Forelimb muscle (tissue), 1 donor: ENCODE data around the gene SEMA4A. TPM values are rescaled to one million over a fixed set of nuclear protein-coding genes. Genes with fewer than 3 reads are reported as not detected.
A peak's percentile ranks its signal among the peaks of the same experiment; 100 is the strongest.
"Not testable (repeated sequence)": the region's sequence is repeated elsewhere in the genome, so short reads cannot be mapped to it uniquely, and the experiment has no call there.

Source experiments
- DNase-seq: peaks from one replicate; pipeline ENCODE4 v3.0.0-alpha.2; 2013; ENCODE audit warnings: low read depth
- polyA plus RNA-seq: library from polyadenylated mRNA; unstranded; fragments of 120-200 nt; gene quantifications from one replicate; pipeline ENCODE4 v1.2.1, GENCODE V29; 2013; ENCODE audit not compliant: insufficient read length

SEMA4A gene
- polyA plus RNA-seq, 1 donor, result 3.0 TPM

DNA sequence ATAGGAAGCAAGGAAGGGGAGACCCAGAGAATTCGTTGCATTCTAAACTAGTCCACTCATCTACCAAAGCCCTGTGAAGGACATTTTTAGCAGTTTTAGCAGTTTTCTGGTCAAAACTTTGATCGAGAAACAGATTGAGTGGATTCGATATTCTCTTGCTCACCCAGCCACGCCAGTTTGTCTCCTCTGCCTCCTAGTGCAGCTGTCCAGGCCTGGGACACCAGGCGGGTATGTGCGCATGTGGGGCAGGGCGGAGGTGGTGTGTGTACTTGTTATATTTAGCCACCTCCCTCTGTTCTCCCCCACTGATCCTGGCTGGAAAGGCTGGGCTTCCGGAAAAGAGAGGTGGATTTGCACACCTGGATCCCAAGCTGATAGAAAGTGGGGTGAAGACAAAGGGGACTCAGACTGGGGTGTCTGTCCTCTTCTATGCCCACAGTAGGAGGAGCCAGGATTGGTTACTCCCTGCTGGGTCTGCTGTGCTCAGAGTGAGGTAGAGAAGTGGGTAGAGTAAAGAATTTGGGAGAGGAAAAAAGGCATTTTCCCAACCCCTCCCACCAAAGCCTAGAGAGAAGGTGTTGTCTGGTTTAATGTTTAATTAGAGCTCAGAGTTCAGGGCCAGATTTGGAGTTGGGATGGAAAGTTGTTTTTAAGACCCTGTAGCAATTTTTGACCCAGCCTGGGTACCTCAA lies 35.1 kb upstream of the SEMA4A start:
- DNase-seq, result no peak

DNA sequence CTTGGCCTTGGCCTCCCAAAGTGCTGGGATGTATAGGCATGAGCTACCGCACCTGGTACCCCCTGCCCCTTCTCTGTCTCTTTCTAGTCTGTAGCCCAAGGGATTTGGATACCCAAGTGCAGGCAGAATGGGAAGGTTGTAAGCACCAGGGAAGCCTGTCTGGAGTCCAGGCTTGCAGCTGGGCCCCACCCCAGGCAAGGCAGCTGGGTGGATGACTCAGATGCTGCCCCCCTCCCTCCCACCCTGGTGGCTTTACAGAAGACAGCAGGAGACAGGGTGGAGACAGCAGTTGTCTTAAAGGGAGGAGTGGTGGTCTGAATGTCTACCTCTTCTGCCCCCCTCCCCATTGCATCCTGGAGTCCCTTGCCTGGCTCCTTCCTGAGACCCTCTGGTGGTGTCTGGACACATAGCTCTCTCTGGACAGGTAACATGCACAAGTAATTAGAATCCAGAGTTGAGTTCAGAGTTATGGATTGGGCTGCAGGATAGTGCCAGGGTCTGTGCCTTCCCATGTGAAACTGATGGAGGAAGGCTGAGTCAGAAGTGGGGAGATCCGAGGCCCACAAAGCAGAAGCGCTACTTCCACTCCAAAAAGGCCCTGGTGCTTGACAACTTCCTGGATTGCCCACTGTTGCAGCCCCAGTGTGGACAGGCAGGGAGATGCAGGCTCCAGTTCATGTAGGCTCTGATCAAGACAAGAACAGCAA lies 33.7 kb upstream of the SEMA4A start:
- DNase-seq, result no peak

DNA sequence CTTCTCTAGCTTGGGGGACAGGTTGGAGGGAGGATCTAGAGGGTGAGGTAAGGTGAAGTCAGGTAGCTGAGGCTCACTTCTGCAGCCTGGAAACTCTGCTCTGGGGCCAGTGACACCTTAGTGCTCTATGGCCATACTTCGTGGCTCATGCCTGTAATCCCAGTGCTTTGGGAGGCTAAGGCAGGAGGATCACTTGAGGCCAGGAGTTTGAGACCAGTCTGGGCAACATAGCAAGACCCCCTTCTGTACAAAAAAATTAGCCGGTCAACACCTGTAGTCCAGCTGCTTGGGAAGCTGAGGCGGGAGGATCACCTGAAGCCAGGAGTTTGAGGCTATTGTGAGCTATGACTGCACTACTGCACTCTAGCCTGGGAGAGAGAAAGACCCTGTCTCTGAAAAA lies 33.1 kb upstream of the SEMA4A start:
- no peak for DNase-seq

DNA sequence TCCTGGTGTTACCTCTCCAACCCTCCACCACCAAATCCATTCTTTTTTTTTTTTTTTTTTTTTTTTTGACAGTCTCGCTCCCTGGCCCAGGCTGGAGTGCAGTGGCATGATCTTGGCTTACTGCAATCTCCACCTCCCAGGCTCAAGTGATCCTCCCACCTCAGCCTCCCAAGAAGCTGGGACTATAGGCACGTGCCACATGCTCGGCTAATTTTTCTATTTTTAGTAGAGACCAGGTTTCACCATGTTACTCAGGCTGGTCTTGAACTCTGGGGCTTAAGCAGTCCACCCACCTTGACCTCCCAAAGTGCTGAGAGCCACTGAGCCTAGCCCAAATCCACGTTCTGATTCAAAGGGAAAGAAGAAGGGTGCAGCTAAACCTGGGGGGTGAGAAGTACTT lies 32.4 kb upstream of the SEMA4A start:
- DNase-seq, result not testable (repeated sequence)

DNA sequence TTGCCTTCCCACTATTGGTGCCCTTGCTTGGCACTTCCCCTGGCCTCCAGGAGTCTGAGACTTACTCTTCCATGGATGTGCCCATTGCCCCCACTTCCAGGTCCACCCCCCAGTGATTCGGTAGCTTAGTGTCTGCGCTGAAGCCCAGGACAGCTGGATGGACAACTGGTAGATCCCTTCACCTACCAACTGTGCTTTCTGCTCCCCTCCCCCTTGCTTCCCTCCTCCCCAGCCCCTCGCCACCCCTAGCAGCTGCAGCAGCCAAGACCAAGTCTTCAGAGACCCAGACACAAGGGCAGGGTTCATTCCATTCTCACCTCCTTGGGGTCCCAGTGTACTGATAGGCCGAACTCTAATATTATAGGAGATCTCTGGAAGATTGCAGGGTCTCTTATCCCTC lies 31.9 kb upstream of the SEMA4A start:
- no peak for DNase-seq

DNA sequence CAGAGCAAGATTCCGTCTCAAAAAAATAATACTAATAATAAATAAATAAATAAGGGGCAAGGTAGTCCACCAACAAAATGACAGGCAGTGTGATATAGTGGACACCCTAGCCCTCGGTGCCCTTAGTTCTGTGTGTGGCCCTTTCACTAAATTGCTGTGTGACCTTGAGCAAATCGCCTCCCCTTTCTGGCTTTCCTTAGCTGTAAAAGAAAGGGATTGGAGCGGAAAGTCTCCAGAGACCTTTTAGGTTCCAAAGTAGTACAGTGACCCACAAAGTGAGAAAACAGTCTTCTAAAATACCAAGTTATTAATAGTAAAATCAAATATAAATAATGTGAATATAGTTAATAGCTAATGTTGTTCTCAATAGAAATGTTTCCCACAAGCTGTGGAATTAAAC lies 31.3 kb upstream of the SEMA4A start:
- DNase-seq, result no peak

DNA sequence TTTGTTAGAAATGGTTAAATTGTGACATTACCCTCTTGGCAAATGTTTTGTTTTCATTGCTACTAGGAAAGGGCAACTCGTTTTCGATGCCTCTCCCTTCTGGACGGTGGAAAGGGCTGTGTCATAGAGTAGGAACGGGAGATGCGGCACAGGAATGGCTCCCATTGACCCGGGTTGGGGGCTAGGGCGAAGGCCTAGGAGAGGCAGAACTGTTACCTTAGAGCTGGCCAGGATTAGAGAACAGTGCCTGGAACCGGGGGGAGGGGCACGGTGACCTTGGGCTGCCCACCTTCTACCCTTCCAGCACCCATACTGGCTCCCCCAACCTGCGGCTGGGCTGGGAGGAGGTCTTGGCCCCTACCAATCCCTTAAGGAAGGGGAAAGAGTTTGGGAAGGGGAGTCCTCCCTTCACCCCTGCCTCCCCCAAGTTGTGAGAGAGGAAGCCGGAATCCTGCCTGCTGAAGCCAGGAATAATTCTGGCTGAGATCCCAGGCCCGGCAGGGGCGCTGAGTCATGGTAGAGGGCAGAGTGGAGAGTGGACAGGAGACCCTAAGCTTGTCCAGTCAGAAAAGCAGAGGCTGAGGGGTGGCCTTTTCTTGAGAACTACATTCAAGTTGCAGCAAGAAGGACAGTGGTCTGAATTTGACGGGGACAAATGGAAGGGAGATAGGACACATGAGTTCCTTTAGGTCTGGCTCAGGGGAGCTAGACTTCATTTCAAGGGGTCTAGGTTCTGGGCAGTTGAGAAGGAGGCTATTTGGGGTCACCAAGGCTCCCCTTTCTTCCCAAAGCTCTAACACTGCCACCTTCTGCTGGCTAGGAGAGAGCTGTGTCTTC lies 30.6 kb upstream of the SEMA4A start:
- DNase-seq, result no peak

DNA sequence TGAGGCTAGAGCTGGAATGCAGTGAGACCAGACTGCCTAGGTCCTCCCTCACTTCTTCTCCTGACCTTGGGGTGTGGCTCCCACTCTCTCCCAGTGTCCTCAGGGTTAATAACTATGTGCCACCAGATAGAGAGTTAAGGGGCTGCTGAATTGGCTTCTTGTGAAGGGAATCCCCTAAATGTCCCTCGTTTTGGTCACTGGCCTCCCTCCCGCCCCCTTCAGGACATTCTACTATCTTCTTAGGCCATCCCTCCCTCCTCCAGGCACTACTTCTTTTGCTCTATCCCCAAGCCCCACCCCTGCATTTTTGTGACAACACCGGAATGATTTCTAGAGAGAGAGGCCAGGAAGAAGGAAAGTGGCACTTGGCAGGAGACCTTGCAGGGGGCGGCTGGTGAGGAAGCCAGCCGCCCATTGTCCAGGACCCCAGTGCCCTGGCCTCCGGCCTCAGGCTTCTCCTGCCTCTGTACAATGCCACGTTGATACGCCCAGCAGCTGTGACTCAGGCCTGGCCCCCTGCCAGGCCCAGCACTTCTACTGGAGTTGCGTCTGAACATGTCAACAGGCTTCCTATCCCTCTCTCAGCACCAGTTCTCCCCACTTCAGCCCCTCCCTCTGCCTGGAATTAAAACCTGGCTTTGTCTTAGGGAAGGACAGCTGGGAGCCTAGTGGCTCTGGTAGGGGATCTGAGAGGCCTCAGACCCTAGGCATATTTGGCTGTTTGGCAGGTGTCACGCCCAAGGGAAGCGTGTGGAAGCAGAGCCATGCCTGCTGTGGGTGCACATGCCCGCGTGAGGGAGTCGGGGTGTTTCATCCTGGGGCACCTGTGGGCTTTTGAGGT lies 29.8 kb upstream of the SEMA4A start:
- DNase-seq, result peak; percentile 94

DNA sequence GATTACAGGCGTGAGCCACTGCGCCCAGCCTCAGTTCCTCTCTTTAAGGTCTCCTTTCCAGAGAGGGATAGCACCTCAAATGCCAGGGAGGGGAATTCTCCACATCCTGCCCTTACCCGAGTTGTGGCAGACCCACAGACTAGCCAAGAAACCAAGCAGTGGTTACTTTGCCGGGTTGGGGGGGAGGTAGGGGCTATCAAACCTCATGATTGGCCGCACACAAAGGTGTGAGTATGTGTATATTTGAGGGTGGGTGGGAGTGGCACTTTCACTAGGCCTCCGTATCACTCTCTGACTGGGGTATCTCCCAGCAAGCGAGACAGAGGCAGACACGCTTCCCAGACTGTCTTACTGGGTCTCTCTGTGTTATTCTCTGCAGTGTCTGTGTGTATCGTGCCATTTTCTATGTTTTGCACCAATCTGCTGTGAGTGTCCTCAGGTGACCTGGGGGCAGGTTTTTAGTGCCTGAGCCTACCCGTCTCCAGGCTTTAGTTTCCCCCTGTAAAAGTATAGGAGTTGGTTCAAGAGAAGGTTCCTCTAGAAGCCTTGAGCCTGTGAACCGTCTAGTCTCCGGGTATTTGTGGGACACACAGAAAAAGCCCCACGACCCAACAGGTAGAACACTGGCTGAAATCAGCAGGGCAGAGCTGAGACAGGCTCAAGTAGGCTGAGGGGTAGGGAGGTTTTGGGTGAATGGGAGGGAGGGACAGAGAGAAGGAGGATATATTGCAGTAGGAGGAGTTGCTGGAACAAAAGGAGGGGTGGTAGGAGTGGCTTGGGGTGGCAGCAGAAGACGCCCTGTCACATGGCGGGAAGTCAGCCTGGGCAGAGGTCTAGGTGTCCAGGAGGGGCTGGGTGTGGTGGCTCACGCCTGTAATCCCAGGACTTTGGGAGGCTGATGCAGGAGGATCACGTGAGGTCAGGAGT lies 28.6 kb upstream of the SEMA4A start:
- DNase-seq, result no peak

DNA sequence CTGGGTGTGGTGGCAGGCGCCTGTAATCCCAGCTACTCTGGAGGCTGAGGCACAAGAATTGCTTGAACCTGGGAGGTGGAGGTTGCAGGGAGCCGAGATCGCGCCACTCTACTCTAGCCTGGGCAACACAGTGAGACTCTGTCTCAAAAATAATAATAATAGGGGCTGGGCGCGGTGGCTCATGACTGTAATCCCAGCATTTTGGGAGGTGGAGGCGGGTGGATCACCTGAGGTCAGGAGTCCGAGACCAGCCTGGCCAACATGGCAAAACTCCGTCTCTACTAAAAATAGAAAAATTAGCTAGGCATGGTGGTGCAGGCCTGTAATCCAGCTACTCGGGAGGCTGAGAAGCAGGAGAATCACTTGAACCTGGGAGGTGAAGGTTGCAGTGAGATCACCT lies 27.8 kb upstream of the SEMA4A start:
- not testable (repeated sequence) for DNase-seq

DNA sequence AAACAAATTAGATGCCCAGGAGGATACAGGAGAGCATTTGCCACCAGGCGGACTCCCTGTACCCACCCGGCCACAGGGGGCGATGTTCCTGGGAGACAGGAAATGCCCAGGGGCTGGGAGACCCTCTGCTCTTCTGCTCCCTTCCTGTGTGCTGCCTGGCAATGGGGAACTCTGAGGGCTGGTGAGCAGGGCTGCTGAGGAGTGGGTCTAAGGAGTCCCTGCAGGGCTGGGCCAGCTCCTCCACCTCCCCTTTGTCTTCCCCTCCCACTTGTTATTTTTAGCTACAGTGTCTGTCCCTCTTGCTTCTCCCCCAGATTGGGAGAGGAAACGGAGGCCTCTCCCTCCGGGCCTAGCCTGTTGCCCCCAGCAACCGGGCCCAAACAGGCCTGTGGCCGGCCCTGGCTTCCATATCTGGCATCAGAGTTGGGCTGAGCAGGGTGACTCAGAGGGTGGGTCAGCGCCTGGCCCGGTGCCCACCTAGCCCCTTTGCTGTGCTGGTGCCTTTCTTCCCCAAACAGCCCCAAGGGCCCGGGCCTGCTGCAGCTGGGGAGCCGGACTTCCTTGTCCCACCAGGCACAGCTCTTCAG lies 27.2 kb upstream of the SEMA4A start:
- no peak for DNase-seq

DNA sequence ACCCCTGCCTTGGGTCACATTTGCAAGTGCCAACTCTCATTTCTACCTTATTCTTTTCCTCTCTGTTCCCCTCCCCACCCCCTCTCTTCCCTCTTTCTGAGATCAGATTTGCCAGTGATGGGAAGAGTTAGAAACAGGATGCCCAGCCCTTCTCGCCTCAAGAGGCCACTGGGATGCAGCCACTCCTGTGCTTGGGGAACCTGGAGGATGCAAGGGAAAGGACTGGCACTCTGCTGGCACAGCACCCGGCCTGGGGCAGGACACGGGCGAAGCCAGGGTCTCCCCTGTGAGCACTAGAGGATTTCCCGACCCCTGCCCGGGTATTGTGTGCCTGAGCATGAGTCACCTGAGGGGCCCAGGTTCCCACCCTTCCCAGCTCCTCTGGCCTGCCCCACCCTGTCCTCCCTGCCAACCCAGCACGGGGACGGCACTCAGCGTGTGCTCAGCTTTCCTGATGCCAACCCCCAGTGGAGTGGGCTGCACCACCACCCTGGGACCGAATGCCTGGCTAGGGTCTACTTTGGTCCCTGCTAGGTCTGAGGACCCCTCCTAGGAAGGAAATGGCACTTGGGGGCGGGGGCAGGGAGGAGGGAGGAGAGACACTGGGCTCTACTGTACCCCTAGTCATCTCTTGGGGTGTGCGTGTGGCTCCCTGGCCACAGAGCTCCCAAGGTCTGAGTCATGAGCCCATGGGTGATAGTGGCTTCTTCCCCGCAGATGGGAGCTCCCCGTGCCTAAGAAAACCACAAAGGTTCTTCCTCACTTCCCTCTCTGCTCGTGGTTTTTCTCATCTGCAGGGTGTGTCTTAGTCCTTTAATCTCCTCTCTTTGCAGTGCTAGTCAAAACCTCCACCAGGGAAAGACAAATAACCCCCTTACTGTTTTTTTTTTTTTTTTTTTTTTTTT lies 26.5 kb upstream of the SEMA4A start:
- DNase-seq, result no peak

DNA sequence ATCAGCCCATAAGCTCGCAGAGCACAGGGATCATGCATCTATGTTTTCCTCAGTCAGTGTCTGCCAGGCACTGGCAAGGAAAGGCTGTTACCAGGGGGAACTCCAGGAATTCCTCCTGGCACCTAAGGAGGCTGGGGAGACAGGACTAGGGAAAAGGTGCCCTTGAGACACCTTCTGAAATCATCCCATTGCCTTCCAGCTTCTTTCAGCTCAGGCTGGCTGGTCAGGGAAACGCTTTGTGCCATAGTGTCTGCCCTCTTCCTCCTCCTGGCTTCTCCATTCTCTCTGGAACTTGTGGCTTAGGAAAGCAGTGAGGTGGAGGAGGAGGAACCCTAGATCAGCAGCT lies 25.1 kb upstream of the SEMA4A start:
- DNase-seq, result no peak

DNA sequence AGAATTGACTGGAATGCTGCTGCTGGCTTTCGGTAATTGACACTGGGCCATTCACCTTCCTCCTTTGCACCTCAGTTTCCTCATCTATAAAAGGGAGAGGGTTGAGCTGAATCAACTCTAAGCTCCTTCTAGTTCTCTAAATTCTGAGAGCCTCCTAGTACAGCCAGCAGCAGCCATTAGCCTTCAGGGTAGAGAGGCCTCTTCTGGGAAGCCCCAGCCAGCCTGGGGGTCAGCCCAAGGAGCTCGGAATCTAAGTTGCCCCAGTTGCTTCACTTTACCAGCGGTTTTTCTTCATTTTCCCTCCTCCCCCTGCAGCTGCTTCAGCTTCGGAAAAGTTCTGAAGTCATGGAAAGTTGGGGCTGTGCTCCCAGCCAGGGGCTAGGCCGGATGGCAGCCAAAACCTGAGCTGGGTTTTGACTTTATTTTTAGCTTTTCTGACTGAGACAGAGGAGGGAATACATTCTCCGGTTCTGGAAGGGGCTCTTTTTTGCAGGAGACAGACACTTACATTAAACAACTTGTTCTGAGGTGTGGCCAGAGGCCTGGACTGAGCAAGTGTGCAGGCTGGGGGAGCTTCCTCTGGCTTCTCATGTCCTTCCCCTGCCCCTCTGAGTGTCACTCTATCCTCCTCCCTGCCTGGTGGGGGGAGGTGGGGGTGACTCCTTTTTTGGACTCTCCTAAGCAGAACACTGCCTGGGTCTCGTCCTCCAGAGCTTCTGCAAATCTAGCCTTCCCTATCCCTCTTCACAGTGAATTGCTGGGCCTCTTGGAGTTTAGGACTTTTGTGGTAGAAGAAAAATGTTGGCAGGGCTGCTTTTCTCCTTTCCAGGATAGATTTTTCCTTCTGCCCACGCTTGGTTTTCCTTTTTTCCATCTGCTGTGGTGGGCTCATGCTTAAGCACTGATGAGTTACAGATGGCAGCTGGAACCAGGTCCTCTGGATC lies 24.5 kb upstream of the SEMA4A start:
- DNase-seq, result peak; percentile 95

DNA sequence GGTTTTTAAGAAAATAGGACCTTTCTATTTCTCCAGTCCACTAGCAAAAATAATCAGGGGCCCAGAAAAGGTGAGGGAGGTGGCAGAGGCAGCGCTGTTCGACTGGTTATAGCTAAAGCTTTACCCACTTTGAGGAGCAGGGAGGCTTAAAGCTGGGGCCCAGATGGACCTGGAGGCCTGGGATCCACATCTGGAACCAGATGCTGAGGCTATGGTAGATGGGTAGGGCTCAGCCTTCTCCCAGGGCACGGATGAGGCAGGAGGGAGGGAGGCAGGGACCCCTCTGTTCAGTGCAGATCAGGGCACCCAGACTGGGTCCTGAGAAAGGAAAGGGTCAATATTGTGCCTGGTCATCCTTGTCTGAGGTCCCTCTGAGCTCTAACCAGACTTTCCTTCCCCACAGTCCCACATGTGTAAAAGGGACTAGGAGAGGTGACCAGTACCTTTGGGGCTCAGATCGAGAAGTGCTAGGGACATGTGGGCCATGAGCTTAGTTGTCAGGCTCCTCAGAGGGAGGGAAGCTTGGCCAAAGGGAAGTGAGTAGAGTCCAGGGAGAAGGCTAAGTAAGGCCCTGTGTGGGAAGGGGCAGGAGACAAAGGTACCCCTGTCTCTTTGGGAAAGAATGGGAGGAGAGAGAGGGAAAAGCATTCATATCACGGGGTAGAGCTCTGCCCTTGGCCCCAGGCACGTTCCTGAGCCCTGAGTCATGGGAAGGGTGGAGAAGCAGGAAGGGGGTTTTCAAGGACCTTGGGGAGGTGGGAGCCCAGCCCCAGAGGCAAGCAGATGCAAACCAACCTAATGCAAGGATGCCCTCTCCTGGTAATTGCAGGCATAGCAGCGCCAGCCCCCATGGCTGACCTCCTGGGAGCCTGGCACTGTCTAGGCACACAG lies 23.5 kb upstream of the SEMA4A start:
- no peak for DNase-seq

DNA sequence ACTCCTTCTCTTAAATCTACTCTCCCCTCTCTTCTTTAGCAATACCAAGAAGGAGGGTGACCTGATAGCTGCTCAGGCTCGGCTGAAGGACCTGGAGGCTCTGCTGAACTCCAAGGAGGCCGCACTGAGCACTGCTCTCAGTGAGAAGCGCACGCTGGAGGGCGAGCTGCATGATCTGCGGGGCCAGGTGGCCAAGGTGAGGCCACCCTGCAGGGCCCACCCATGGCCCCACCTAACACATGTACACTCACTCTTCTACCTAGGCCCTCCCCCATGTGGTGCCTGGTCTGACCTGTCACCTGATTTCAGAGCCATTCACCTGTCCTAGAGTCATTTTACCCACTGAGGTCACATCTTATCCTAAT lies 22.8 kb upstream of the SEMA4A start:
- DNase-seq, result no peak
